HCT116 (cell line): ENCODE results near the gene S100PBP.

ENCODE experiments used
- EGR1 ChIP-seq: IDR thresholded peaks from 2 replicates; pipeline ENCODE4 v1.6.1; 2012; ENCODE audit warnings: low read depth
- ELF1 ChIP-seq: IDR thresholded peaks from 2 replicates; pipeline ENCODE4 v1.6.1; 2012; ENCODE audit warnings: low read depth, borderline replicate concordance
- EZH2 ChIP-seq: fragments of 200-600 bp; sonication (generic); IDR thresholded peaks from 2 replicates; pipeline ENCODE4 v1.6.1; 2017; ENCODE audit warnings: antibody characterized with exemption, mixed run types
- EZH2phosphoT487 ChIP-seq: fragments of 200-600 bp; IDR thresholded peaks from 2 replicates; pipeline ENCODE4 v1.6.1; 2018; ENCODE audit warnings: antibody characterized with exemption, borderline replicate concordance
- POLR2A ChIP-seq: IDR thresholded peaks from 2 replicates; pipeline ENCODE4 v1.7.0; 2011; ENCODE audit warnings: borderline replicate concordance; ENCODE audit not compliant: insufficient read depth, insufficient read length; ENCODE audit errors: extremely low read depth
- TF ChIP-seq, protein P1 (sequence below), 3 experiments: fragments of 200-600 bp in 1 of 3; sonication (generic) in 1 of 3; IDR thresholded peaks in 2 of 3; conservative IDR thresholded peaks in 1 of 3; 2 replicates each; pipeline ENCODE4 v1.5.1; 2012 to 2017; ENCODE audit warnings: low read depth in 2 of 3, low read length in 2 of 3, antibody characterized with exemption in 1 of 3, borderline replicate concordance in 1 of 3, control low read depth in 1 of 3, mild to moderate bottlenecking in 1 of 3, mixed read lengths in 1 of 3, mixed run types in 1 of 3, moderate library complexity in 1 of 3; ENCODE audit not compliant: insufficient read depth in 1 of 3
- TF ChIP-seq, protein P2 (sequence below): IDR thresholded peaks from 2 replicates; pipeline ENCODE4 v1.6.1; 2012
- TF ChIP-seq, protein P3 (sequence below): IDR thresholded peaks from 2 replicates; pipeline ENCODE4 v1.6.1; 2012

DNA sequence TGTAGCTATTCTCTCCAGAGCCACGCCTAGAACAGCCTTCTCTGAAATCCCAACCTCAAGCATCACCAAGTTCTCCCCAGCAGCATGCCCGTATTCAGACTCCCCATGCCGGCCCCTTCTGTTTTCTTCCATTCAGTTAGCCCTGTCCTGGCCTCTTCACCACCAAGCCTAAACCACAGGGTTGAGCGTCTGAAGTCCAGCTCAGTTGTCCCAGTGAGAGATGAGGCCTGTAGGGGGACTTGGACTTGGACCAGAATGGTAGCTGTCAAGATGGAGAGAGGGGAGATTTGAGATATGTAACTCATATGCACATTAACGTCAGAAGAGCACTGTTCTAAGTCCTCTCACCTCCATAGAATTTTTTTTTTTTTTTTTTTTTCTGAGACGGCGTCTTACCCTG is 89.2 kb downstream of the S100PBP start:
- TF ChIP-seq POLR2A (no peak), EGR1 (no peak), ELF1 (no peak), EZH2phosphoT487 (no peak), EZH2 (no peak)
- TF ChIP-seq, protein P1, sequence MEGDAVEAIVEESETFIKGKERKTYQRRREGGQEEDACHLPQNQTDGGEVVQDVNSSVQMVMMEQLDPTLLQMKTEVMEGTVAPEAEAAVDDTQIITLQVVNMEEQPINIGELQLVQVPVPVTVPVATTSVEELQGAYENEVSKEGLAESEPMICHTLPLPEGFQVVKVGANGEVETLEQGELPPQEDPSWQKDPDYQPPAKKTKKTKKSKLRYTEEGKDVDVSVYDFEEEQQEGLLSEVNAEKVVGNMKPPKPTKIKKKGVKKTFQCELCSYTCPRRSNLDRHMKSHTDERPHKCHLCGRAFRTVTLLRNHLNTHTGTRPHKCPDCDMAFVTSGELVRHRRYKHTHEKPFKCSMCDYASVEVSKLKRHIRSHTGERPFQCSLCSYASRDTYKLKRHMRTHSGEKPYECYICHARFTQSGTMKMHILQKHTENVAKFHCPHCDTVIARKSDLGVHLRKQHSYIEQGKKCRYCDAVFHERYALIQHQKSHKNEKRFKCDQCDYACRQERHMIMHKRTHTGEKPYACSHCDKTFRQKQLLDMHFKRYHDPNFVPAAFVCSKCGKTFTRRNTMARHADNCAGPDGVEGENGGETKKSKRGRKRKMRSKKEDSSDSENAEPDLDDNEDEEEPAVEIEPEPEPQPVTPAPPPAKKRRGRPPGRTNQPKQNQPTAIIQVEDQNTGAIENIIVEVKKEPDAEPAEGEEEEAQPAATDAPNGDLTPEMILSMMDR (IDR thresholded peaks at IDR 0.05 in 2 of 3, conservative IDR thresholded peaks at IDR 0.05 in 1 of 3; ENCODE audit: borderline replicate concordance in 1 of 3, insufficient read depth in 1 of 3, low read depth in 2 of 3, low read length in 2 of 3), result no peak
- TF ChIP-seq, protein P2, sequence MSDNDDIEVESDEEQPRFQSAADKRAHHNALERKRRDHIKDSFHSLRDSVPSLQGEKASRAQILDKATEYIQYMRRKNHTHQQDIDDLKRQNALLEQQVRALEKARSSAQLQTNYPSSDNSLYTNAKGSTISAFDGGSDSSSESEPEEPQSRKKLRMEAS, result no peak
- TF ChIP-seq, protein P3, sequence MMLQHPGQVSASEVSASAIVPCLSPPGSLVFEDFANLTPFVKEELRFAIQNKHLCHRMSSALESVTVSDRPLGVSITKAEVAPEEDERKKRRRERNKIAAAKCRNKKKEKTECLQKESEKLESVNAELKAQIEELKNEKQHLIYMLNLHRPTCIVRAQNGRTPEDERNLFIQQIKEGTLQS, result no peak
